Dedifferentiated amniotic fluid mesenchymal stem cell (primary cell): ENCODE results near the gene C4orf33.

ENCODE experiments used
- DNase-seq: peaks from one replicate; pipeline ENCODE4 v3.0.0-alpha.2; 2016; ENCODE audit errors: extremely low spot score

Gene C4orf33

GRCh38 chr4:129129143-129129542 lies 33.2 kb downstream of the C4orf33 start:
- DNase-seq: no peak

GRCh38 chr4:129131343-129131742 lies 35.4 kb downstream of the C4orf33 start:
- DNase-seq: no peak

- no peak for DNase-seq
Observed at GRCh38 chr4:129136433-129136832, 40.5 kb downstream of the C4orf33 start.

GRCh38 chr4:129138810-129139496 lies 43.0 kb downstream of the C4orf33 start:
- DNase-seq: no peak

- DNase-seq: peak; percentile 38
Observed at GRCh38 chr4:129140521-129140920, 44.6 kb downstream of the C4orf33 start.

- no peak for DNase-seq
Observed at GRCh38 chr4:129143359-129143758, 47.4 kb downstream of the C4orf33 start.

GRCh38 chr4:129144755-129145206 lies 48.8 kb downstream of the C4orf33 start:
- DNase-seq: no peak

GRCh38 chr4:129145222-129145730 lies 49.3 kb downstream of the C4orf33 start:
- DNase-seq: no peak

- no peak for DNase-seq
Observed at GRCh38 chr4:129146639-129147038, 50.7 kb downstream of the C4orf33 start.

- DNase-seq: no peak
Observed at GRCh38 chr4:129148892-129149291, 52.9 kb downstream of the C4orf33 start.

- no peak for DNase-seq
Observed at GRCh38 chr4:129149906-129150305, 54.0 kb downstream of the C4orf33 start.

- no peak for DNase-seq
Observed at GRCh38 chr4:129152350-129152749, 56.4 kb downstream of the C4orf33 start.

- DNase-seq: no peak
Observed at GRCh38 chr4:129153700-129154099, 57.7 kb downstream of the C4orf33 start.

GRCh38 chr4:129162450-129162849 lies 66.5 kb downstream of the C4orf33 start:
- no peak for DNase-seq

GRCh38 chr4:129163427-129163826 lies 67.5 kb downstream of the C4orf33 start:
- DNase-seq: no peak

GRCh38 chr4:129164243-129164642 lies 68.3 kb downstream of the C4orf33 start:
- no peak for DNase-seq
